HepG2 (cell line): ENCODE measurements around the gene TLCD3B. TPM values are rescaled to one million over a fixed set of nuclear protein-coding genes. Genes with fewer than 3 reads are reported as not detected.
A peak's percentile ranks its signal among the peaks of the same experiment; 100 is the strongest.

Source experiments
- ATAC-seq: fragments of 200-7000 bp; cut with Tn5 transposase; 3 replicates; pipeline ENCODE4 v1.9.1; 2020; ENCODE audit warnings: mild to moderate bottlenecking, moderate library complexity
- BruUV-seq: library from RNA; stranded (reverse); fragments of 400-500 nt; replicated peaks from 2 replicates; lab custom pipeline; 2021; lab: Mats Ljungman, UMichigan
- CTCF ChIA-PET: fragments of 300-600 bp; formaldehyde crosslinking; extraction: SDS; loops from one replicate; lab custom pipeline; 2021; ENCODE audit warnings: low total read pairs, inconsistent platforms, low intra/inter-chr PET ratio; lab: Yijun Ruan, JAX
- POLR2A ChIA-PET: fragments of 350-600 bp; sonication (Branson Sonifier 250); formaldehyde crosslinking; loops from one replicate; lab custom pipeline; 2020; ENCODE audit warnings: antibody characterized with exemption, inconsistent platforms; lab: Yijun Ruan, JAX
- DNase-seq: peaks from one replicate; pipeline ENCODE4 v3.0.0-alpha.2; 2015; ENCODE audit warnings: low spot score
- FAIRE-seq: peaks from 3 replicates; lab custom pipeline; 2011; peaks lifted over from hg19 to GRCh38; lab: Jason Lieb, UNC
- H2AFZ ChIP-seq: one replicate; pipeline ENCODE4 v1.6.1; 2011; ENCODE audit warnings: low read length, inconsistent platforms
- H3K27ac ChIP-seq: fragments of 300-600 bp; 3 replicates; pipeline ENCODE4 v1.8.0; 2011; ENCODE audit warnings: mixed run types, mild to moderate bottlenecking, mixed read lengths, low read length, inconsistent platforms; ENCODE audit not compliant: insufficient read depth; ENCODE audit errors: extremely low read length
- H3K27me3 ChIP-seq, 2 experiments: fragments of 200-600 bp in 1 of 2; 2 replicates in 1 of 2; 3 replicates in 1 of 2; pipeline versions ENCODE4 v1.6.0 to v1.8.0; 2011; ENCODE audit warnings: low read length in 2 of 2, mild to moderate bottlenecking in 2 of 2, moderate library complexity in 2 of 2, inconsistent platforms in 1 of 2; ENCODE audit not compliant: insufficient read depth in 2 of 2, control insufficient read depth in 1 of 2
- H3K36me3 ChIP-seq, 2 experiments: fragments of 200-600 bp in 1 of 2; replicated peaks in 1 of 2; 2 replicates in 1 of 2; 3 replicates in 1 of 2; pipeline versions ENCODE4 v1.5.1 to v1.8.0; 2011; ENCODE audit warnings: low read length in 2 of 2, inconsistent platforms in 1 of 2; ENCODE audit not compliant: insufficient read depth in 2 of 2, control insufficient read depth in 1 of 2
- H3K4me1 ChIP-seq: 2 replicates; pipeline ENCODE4 v1.5.1; 2012; ENCODE audit warnings: low read length, inconsistent platforms; ENCODE audit not compliant: insufficient read depth
- H3K4me2 ChIP-seq: 2 replicates; pipeline ENCODE4 v1.6.0; 2011; ENCODE audit warnings: low read depth, low read length, inconsistent platforms
- H3K4me3 ChIP-seq, 3 experiments: fragments of 200-600 bp in 1 of 3; sonication (generic), shearing (Covaris generic) in 1 of 3; replicated peaks in 1 of 3; 2 replicates each; pipeline ENCODE4 v1.5.1; 2011 to 2016; ENCODE audit warnings: low read length in 3 of 3, inconsistent platforms in 2 of 3, low read depth in 2 of 3, mild to moderate bottlenecking in 2 of 3, control low read depth in 1 of 3, mixed read lengths in 1 of 3; ENCODE audit not compliant: insufficient read depth in 1 of 3
- H3K79me2 ChIP-seq: one replicate; pipeline ENCODE4 v1.6.1; 2011; ENCODE audit warnings: low read length, inconsistent platforms; ENCODE audit not compliant: insufficient read depth
- H3K9ac ChIP-seq: 2 replicates; pipeline ENCODE4 v1.6.0; 2011; ENCODE audit warnings: mild to moderate bottlenecking, low read depth, low read length, inconsistent platforms; ENCODE audit not compliant: insufficient read depth
- H3K9me3 ChIP-seq: 2 replicates; pipeline ENCODE4 v1.5.1; 2012; ENCODE audit warnings: mild to moderate bottlenecking, low read length
- H4K20me1 ChIP-seq: 2 replicates; pipeline ENCODE4 v1.6.0; 2011; ENCODE audit warnings: inconsistent platforms, mild to moderate bottlenecking, low read length, moderate library complexity; ENCODE audit not compliant: insufficient read depth
- HMG20A ChIP-seq: IDR thresholded peaks from 2 replicates; pipeline ENCODE4 v1.6.1; 2016; ENCODE audit warnings: borderline replicate concordance
- MED1 ChIP-seq: sonication (generic); formaldehyde crosslinking; IDR thresholded peaks from 2 replicates; pipeline ENCODE4 v1.4.0; 2020; ENCODE audit warnings: missing genetic modification reagents
- NFYB ChIP-seq: sonication (generic); formaldehyde crosslinking; IDR thresholded peaks from 2 replicates; pipeline ENCODE4 v1.4.0; 2020; ENCODE audit warnings: missing genetic modification reagents
- PITX1 ChIP-seq: sonication (generic); formaldehyde crosslinking; IDR thresholded peaks from 2 replicates; pipeline ENCODE4 v1.5.1; 2020; ENCODE audit warnings: mild to moderate bottlenecking, missing genetic modification reagents
- RORA ChIP-seq: sonication (generic); formaldehyde crosslinking; IDR thresholded peaks from 2 replicates; pipeline ENCODE4 v1.5.0; 2020; ENCODE audit warnings: mild to moderate bottlenecking, missing genetic modification reagents, moderate library complexity
- SALL1 ChIP-seq: sonication (generic); formaldehyde crosslinking; IDR thresholded peaks from 2 replicates; pipeline ENCODE4 v1.8.0; 2022; ENCODE audit warnings: mild to moderate bottlenecking, missing genetic modification reagents
- SNAI1 ChIP-seq: sonication (generic); formaldehyde crosslinking; IDR thresholded peaks from 2 replicates; pipeline ENCODE4 v1.5.0; 2020; ENCODE audit warnings: mild to moderate bottlenecking, missing genetic modification reagents, borderline replicate concordance
- SRSF9 ChIP-seq: fragments of 200-400 bp; formaldehyde crosslinking; IDR thresholded peaks from 2 replicates; pipeline ENCODE4 v1.6.1; 2018; ENCODE audit warnings: borderline replicate concordance, mild to moderate bottlenecking, low read depth, low read length; ENCODE audit not compliant: insufficient read depth, poor library complexity, severe bottlenecking
- U2AF2 ChIP-seq: fragments of 200-400 bp; formaldehyde crosslinking; IDR thresholded peaks from 2 replicates; pipeline ENCODE4 v1.6.1; 2017; ENCODE audit warnings: low read depth, mild to moderate bottlenecking, low read length
- ZBTB2 ChIP-seq: sonication (generic); formaldehyde crosslinking; IDR thresholded peaks from 2 replicates; pipeline ENCODE4 v1.8.0; 2022; ENCODE audit warnings: low read depth, missing genetic modification reagents
- ZBTB26 ChIP-seq: IDR thresholded peaks from 2 replicates; pipeline ENCODE4 v1.6.1; 2016; ENCODE audit warnings: missing compliant biosample characterization, missing genetic modification reagents, borderline replicate concordance
- ZKSCAN1 ChIP-seq: fragments of 150-350 bp; IDR thresholded peaks from 2 replicates; pipeline ENCODE4 v1.6.1; 2014; ENCODE audit warnings: low read length
- ZNF432 ChIP-seq: sonication (generic); formaldehyde crosslinking; IDR thresholded peaks from 2 replicates; pipeline ENCODE4 v1.5.0; 2020; ENCODE audit warnings: missing genetic modification reagents, mild to moderate bottlenecking, borderline replicate concordance
- ZNF597 ChIP-seq: sonication (generic); formaldehyde crosslinking; IDR thresholded peaks from 2 replicates; pipeline ENCODE4 v1.5.0; 2020; ENCODE audit warnings: missing genetic modification reagents
- ZNF770 ChIP-seq: sonication (generic); formaldehyde crosslinking; IDR thresholded peaks from 2 replicates; pipeline ENCODE4 v1.5.0; 2020; ENCODE audit warnings: mild to moderate bottlenecking, missing genetic modification reagents
- WGBS: methylation state at CpG from one replicate; pipeline ENCODE4 v1.1.6; 2017; ENCODE audit warnings: low lambda C conversion rate; 5-methylcytosine and 5-hydroxymethylcytosine counted together
- in situ Hi-C: cut with HindIII; loops from 2 replicates; pipeline ENCODE4 v1.10.0; 2017; ENCODE audit warnings: low pct_unique_long_range_greater_than_20kb; ENCODE audit not compliant: extremely low pct_ligation_motif_present
- intact Hi-C: fragments of 100-400 bp; cut with micrococcal nuclease; formaldehyde crosslinking; loops from one replicate; pipeline ENCODE4 v1.10.0; 2022; ENCODE audit not compliant: unreplicated experiment
- polyA plus RNA-seq, 8 experiments: library from polyadenylated mRNA; depleted of rRNA in 3 of 8; stranded (reverse) in 7 of 8; unstranded in 1 of 8; fragments of >200 nt; fragmentation: Illumina TruSeq in 4 of 8; extraction: Trizol in 4 of 8; gene quantifications; 2 replicates each; pipeline versions ENCODE4 v1.2.1 to v1.2.3, GENCODE V29; 2011 to 2016; ENCODE audit warnings: low read depth in 4 of 8, missing spikeins in 1 of 8, mixed read lengths in 1 of 8; ENCODE audit not compliant: insufficient read depth in 1 of 8
- total RNA-seq, 5 experiments: library from RNA; depleted of rRNA; stranded (reverse); fragments of >200 nt; fragmentation: Illumina TruSeq; extraction: Trizol; gene quantifications; 2 replicates each; pipeline ENCODE4 v1.2.3, GENCODE V29; 2016; ENCODE audit warnings: low read depth in 1 of 5

The TLCD3B gene
- total and polyA plus RNA-seq, 2 of the 13 experiments (the other 11 are each of a cell fraction or from before 2014, with no cell fraction given) = not detected

- TF ChIP-seq ZNF770 (CRISPR knock-in tag) = peak; percentile 51; the same call in 1 of the 2 replicates
- 0 out of 2 replicates have a peak, but pooled peaks have one; percentile 59 for TF ChIP-seq SNAI1 (CRISPR knock-in tag)
- TF ChIP-seq PITX1 (CRISPR knock-in tag) = 0 out of 2 replicates have a peak, but pooled peaks have one; percentile 24
- TF ChIP-seq U2AF2 = 0 out of 2 replicates have a peak, but pooled peaks have one; percentile 3
Measured at GRCh38 chr16:30053376-30054015, 22.4 kb upstream of the TLCD3B start (continued).

GRCh38 chr16:30052671-30053372, 21.8 kb upstream of the TLCD3B start:
- ChIA-PET POLR2A (interaction anchor here (1.0 to 5.6 kb wide), 5 partner anchors 12 to 237 kb away, joined by 3 to 66 read pairs (median 4); partner anchors contain the start of genes ALDOA, PAGR1, SEZ6L2 and TBX6), CTCF (interaction anchor here (1.2 kb wide), 1 partner anchor 21 kb away, joined by 5 read pairs; no protein-coding TSS in a partner anchor)
- H3K9me3 ChIP-seq = no peaks in the 10 kb centered on the region
- H2AFZ ChIP-seq = no peak overlapping the region
- no TSS peak for BruUV-seq
- DNase-seq = peak; percentile 88
- peak; percentile 76 for ATAC-seq
- intact Hi-C loops (no loop called here), in situ Hi-C loops (no loop called here)
- H3K4me3 ChIP-seq = peak overlapping the region; percentile 63 to 77 (median 75)
- H3K27ac ChIP-seq = no peak overlapping the region
- H3K4me2 ChIP-seq = peak overlapping the region; percentile 96
- peaks cover 0 to 7% of the 10 kb centered on the region in 2 experiments; a peak in 2 of 5 replicates for H3K27me3 ChIP-seq
- H3K36me3 ChIP-seq = no peaks in the 10 kb centered on the region
- H3K9ac ChIP-seq = peak overlapping the region; percentile 51
- WGBS = 19% methylated on average over 18 of the region's 58 CpGs
- FAIRE-seq = no peak
- H4K20me1 ChIP-seq = no peaks in the 10 kb centered on the region
- H3K4me1 ChIP-seq = peaks cover 26% of the 10 kb centered on the region
- no peaks in the 10 kb centered on the region for H3K79me2 ChIP-seq
- TF ChIP-seq MED1 (peak; percentile 76), RORA (CRISPR knock-in tag) (no peak), SRSF9 (no peak), ZNF597 (CRISPR knock-in tag) (no peak), ZKSCAN1 (no peak), SALL1 (CRISPR knock-in tag) (peak; percentile 95), HMG20A (CRISPR knock-in tag) (peak; percentile 40; the same call in 1 of the 2 replicates), NFYB (peak; percentile 63), ZNF432 (CRISPR knock-in tag) (no peak), ZBTB26 (peak; percentile 82), ZBTB2 (peak; percentile 92)
